22Rv1 (cell line): ENCODE results near the gene CNGB1.
"Not testable (repeated sequence)": the region's sequence is repeated elsewhere in the genome, so short reads cannot be mapped to it uniquely, and the experiment has no call there.

Experiments
- CTCF ChIP-seq: fragments of 450-650 bp; IDR thresholded peaks from 2 replicates; pipeline ENCODE4 v1.5.1; 2017; ENCODE audit warnings: mild to moderate bottlenecking
- ZFX ChIP-seq: fragments of 450-650 bp; IDR thresholded peaks from 2 replicates; pipeline ENCODE4 v1.6.1; 2017; ENCODE audit warnings: antibody characterized with exemption, borderline replicate concordance

GRCh38 chr16:57846931-57847330 is 124.0 kb downstream of the CNGB1 start:
- TF ChIP-seq CTCF, ZFX: not testable (repeated sequence)
